Stimulated activated CD4-positive, alpha-beta T cell treated with anti-CD3 and anti-CD28 coated beads, Interleukin-12 subunit alpha, Interleukin-12 subunit beta, amount 100 ng/mL, for 24 hours (primary cell): ENCODE results near the gene AUH.
"Not testable (repeated sequence)": the region's sequence is repeated elsewhere in the genome, so short reads cannot be mapped to it uniquely, and the experiment has no call there.

Experiments
- DNase-seq, 2 experiments: peaks; one replicate each; pipeline ENCODE4 v3.0.0-alpha.2; 2020; ENCODE audit warnings: low read depth in 2 of 2

AUH gene, protein sequence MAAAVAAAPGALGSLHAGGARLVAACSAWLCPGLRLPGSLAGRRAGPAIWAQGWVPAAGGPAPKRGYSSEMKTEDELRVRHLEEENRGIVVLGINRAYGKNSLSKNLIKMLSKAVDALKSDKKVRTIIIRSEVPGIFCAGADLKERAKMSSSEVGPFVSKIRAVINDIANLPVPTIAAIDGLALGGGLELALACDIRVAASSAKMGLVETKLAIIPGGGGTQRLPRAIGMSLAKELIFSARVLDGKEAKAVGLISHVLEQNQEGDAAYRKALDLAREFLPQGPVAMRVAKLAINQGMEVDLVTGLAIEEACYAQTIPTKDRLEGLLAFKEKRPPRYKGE

DNA sequence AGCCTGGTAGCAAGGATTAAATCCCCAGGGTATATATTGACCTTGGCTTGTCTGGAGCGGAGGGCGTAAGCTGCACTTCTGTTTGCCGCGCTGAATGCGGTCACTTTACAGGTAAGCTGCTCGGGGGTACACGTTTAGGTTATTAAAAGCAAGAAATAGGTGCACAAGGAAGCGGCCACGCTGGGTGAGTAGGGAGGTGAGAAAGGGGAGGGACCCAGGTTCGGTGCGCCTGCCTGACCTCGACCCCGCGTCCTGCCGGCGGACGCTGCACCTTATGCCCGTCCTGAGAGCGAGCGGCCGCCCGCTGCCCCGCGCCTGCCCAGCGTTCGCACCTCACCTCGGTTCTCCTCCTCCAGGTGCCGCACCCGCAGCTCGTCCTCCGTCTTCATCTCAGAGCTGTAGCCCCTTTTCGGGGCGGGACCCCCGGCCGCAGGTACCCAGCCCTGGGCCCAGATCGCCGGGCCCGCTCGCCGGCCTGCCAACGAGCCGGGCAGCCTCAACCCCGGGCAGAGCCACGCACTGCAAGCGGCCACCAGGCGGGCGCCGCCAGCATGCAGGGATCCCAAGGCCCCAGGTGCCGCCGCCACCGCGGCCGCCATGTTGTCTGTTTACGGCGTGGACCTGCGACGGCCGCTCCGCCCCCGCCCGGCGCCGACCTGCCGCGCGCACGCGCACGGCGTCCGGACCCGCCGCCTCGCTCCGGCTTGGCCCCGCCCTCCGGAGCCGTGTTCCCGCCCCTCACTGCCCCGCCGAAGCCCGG lies at the start of gene AUH:
Gene AUH (minus strand): TSS at position 628 of the 760 bp plus-strand sequence. CDS start 29 bp downstream, at position 599.
- DNase-seq, result peak; percentile 70 to 77

DNA sequence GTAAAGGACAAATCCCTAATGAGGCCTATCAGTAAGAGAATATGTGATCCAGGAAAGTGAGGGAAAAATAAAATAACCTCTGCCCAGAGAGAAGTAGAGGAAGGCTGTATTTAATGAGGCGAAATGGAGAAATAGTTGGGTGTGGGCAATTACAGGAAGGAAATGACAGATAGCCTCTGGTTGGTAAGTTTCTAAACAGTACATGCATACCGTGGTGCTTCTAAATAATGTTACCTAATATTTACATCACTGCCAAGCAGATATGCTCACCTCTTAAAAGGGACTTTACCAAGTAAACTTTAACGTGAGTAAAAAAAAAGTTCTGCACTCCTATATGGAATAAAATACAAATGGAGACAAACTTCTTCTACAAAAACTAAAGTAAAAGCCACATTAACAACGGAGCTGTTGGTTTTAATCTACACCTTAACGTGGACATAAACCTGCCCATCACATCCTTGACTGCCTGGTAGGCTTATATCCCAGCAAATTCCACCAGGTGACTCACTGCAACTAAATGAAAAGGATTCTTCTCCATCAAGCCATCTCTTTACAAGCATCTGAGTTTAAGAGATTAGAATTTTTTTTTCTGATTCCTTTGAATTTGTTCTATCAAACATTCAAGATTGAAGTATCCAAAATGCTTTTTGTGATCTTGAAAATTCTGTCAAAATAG lies 49.5 kb upstream of the AUH start:
- no peak for DNase-seq

DNA sequence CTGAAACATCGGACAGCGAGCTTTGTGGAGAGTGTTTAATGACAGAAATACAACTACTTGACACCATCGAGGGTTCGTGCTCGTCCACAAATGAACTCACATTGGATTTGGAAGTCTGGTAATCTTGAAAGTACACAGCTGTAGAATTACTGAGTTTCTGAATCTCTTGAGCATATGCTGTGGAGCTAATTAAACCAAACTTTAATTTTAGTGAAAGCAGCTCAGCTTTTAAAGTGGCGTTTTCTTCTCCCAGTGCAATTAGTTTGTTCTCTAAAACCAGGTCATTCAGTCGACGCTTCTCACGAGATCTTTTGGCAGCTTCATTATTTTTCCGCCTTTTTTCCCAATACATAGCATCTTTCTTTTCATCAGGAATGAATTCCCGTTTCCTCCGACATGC lies 48.4 kb upstream of the AUH start:
- no peak for DNase-seq

- no peak for DNase-seq
Observed at GRCh38 chr9:91408475-91408874, 46.8 kb upstream of the AUH start.

DNA sequence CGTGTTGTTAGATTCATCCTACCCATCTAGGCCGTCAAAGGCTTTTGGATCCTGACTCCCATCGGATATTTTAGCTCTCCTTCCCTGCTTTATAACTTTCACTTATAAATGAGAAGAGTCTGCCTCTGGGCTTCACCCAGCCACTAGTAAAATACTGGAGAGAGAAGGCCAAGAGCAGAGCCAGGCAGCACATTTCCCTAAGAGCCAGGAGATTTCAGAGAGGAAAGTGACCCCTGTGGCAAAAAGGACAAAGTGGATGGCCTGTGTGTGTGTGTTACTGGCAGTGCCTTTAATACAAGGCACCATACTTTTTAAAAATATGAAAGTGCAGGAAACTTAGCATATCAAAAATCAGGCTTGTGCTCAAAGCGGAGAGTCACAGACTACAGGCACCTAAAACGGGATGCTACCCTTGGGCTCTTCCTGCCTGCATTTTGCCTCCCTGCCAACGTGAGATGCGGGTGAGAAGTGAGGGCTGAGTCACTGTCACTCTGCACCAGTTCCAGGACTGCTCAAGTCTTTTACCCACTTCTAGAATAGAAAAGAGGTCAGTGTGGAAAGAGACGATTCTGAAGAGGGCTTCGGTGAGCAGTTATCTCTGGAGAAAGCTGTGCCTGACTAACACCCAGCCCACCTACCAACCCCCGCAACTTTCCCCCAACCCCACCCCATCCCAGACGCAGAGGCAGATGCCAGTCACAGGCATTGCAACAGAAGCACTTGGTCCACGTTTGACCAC lies 46.0 kb upstream of the AUH start:
- no peak for DNase-seq

DNA sequence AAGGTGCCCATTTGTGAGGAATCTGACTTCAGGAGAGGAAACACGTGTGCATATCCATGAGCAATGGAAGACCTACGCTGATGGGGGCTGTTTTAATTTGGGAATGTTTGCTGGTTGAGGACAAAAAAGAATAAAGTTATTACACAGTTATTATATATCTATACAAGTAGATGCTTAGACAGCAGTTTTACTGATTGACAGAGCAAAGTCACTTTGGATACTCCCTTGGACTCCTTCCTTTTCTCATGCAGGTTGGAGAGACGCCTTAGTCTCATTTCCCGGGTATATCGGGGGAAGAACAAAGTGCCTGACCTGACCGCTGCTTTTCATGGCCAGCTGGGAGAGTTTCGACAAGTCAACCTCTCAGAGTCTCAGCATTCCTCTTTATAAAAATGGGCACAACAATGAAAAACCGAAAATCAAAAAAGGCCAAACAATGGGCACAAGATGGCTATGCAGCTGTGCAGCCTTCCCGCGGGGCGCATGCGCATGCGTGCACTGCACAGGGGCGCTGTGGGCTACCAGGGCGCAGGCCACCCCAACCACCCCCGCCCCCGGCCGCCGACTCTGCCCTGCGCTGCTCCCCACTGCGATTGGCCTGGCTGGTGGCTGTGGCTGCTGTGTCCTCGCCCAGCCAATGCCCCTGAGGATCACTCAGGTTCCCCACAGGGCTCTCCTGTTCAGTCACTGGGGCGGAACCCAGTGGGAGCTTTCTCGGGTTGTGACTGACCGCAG lies 43.8 kb upstream of the AUH start:
- DNase-seq, result no peak

- no peak for DNase-seq
Observed at GRCh38 chr9:91403665-91404543, 42.2 kb upstream of the AUH start.

GRCh38 chr9:91398926-91399325 lies 37.2 kb upstream of the AUH start:
- DNase-seq, result no peak

DNA sequence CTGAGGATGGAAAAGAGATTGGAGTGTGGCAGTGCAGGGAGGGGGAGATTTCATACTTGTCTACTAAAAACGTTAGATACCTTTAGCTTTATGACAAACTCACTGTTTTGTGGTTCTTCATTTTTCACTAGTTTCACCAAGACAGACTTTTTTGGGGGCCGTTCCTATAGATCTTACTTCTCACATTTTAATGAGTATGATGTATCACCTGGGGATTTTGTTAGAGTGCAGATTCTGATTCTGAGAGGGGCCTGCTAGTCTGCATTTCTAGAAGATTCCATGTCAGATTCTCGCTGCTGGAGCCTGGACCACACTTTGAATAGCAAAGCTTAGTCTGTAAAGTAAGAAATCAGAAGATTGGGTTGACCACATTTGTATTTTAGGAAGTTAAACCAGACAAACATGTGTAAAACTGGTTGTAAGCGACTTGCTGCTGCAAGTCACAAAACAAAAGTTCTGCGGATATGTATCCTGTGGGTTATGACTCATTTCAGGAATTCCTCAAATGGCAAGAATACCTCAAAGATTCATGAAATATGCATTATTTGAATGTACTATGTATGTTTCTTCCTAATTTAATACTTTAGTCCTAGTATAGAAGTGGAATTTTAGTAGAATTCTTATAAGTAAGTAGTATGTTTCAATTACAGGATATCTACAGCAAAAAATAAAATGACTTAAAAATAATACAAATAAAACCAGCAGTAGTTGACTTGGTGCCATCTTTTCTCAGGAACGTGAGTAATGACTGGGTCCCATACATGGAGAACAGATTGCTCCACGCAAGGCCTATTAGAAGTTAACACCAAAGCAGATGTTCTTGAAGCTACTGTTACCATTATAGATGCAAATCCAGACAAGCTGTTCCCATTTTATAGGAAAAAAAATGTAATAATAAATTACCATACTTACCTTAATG lies 34.1 kb upstream of the AUH start:
- no peak for DNase-seq

DNA sequence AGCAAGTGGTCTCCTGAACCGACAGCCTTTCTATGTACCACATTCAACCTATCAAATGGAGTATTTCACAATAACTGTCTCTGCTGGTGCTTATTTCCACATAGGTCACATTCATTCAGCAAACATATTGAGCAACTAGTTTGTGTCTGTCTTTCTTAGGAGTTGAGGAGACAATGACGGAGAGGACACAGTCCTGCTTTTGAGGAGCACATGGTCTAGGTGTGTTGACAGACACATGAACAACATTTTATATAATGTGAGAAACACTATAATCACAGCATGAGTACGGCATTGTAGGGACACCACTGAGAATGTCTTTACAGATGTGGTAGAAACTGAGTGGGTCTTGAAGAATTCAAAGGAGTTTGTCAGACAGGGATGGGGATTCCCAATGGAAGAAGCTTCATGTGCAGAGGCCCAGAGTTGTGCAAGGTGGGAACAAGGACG lies 33.4 kb upstream of the AUH start:
- no peak for DNase-seq

DNA sequence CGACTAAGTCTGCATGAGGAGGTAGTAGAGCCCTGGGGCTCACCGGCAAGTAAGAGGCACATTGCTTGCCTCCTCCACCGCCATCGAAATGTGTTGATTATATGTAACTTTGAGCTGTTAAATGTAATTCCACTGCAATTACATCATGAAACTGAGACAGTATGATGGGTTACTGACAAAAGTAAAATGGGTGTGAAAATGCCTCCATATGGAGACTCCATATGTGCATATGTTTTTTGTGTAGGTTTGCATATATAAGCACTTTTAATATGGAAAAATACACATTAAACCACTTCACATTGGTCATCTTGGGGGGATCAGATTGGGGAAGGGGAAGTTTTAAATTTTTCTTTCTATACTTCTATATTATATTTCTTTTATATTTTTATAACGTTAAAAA lies 32.1 kb upstream of the AUH start:
- DNase-seq, result no peak

GRCh38 chr9:91392435-91392834 lies 30.7 kb upstream of the AUH start:
- no peak for DNase-seq

DNA sequence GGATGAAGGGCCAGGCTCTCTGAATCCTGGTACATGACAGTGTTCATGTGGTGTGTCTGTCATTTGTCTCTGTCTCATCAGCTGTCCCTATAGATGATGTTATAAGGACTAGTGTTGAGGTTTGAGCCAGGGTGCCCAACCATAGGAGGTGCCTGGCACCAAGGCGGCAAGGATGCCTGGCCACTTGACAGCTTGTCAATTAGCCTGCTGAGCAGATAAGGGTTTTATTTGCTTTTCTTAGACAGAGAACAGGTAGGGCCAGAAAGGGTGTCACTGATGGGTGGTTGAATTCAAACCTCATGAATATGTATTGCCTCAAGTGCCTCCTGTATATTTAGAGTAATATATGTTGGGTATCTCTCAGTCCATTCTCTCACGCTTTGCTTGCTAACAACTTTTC lies 30.1 kb upstream of the AUH start:
- no peak for DNase-seq

DNA sequence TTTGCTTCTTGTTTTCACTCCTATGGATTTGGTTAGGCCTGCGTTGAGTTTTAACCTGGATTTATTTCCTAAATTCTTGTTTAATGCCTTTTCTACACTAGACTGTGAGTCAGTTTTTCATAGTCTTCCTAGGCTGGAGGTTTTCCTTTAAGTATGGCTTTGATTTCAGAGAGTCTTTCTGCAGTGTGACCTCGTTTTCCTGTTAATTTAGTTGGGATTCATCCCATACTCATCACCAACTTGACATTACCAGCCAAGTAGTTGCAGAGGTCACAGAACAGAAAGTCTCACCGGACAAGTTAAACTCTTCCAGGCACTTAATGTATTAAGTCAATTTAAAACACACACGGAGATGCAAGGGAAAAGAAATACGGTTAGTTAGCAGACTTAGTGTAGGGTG lies 29.7 kb upstream of the AUH start:
- no peak for DNase-seq

DNA sequence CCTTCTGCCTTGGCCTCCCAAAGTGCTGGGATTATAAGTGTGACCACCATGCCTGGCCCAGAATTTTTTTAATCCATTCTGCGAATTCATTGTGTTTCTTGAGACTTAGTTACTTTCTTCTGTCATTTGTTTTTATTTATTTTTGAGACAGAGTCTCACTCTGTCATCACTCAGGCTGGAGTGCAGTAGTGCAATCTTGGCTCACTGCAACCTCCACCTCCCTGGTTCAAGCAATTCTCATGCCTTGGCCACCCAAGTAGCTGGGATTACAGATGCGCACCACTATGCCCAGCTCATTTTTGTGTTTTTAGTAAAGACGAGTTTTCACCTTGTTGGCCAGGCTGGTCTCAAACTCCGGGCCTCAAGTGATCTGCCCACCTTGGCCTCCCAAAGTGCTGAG lies 28.0 kb upstream of the AUH start:
- DNase-seq, result not testable (repeated sequence)

GRCh38 chr9:91386765-91387164 lies 25.0 kb upstream of the AUH start:
- DNase-seq, result no peak

- DNase-seq, result no peak
Observed at GRCh38 chr9:91384954-91385353, 23.2 kb upstream of the AUH start.

DNA sequence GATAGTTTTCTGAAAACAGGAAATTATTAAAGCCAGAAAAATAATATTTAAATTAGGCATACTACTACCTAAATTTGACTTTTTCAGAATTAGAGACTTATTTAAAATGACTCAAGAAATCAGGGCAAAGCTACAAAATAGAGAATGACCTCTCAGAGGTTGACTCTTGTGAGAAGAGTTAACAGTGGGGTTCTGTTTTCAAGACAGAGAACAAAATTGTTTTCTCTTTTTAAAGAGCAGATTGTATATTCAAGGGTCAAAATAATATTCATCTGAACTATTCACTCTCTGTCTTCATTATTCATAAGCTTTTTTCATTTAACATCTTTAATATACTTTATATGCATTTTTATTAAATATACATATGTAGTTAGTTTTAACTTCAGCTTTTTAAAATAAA lies 21.9 kb upstream of the AUH start:
- DNase-seq, result no peak

GRCh38 chr9:91382298-91382697 lies 20.6 kb upstream of the AUH start:
- no peak for DNase-seq
